ENCODE results near the gene GATA5.

The GATA5 gene

DNA sequence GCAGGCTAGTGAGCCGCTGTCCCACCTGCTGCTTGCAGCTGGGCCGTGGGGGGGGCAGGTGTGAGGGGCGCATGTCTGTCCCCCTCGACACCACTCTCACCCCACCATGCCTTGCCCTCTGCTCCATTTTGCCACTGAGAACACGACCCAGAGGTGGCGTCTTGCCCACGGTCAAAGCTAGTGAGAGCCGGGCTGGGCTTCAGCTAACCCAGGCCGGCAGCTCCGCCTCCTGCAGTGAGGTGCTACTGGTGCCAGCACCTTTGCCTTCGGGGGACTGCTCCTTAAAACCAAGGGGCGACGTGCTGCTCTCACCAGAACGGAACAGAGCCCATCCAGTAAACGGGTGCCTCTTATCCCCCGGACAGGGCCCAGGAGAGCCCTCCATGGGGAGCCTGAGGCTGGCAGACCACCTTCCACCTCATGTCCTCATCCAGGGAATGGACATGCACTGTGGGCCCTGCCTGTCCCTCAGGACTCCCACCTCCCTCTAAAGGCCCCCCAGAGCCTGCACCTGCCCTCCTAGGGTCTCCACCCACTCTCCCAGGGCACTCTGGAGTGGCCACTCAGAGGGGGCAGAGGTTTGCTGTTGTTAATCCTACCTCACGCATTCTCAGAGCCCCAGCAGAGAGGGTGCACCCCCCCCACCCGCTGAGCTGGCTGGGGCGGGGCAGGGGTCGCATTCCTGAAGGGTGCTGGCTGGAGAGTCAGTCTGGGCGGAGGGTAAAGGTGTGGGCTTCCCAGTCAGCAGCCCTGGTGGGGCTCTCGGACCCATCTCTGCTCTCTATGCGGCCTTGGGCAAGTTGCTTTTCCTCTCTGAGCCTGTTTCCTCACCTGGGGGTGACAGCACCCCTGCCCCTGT, 51.3 kb downstream of the GATA5 start:
- Histone ChIP-seq H3K9ac (ENCODE audit: low read length) (no peak overlapping the region), H3K27ac (ENCODE audit: low read depth, low read length, poor library complexity, severe bottlenecking) (no peak overlapping the region), H3K36me3 (ENCODE audit: insufficient read depth, low read length) (no peaks in the 10 kb centered on the region), H3F3A (ENCODE audit: insufficient read depth, low read length) (no peaks in the 10 kb centered on the region), H2AFZ (ENCODE audit: low read length) (no peak overlapping the region), H3K9me3 (ENCODE audit: low read length) (no peaks in the 10 kb centered on the region), H3K9me2 (ENCODE audit: low read depth, low read length) (no peaks in the 10 kb centered on the region), H3K4me1 (ENCODE audit: insufficient read depth, low read length, severe bottlenecking) (no peaks in the 10 kb centered on the region), H3K4me3 (ENCODE audit: low read depth, low read length, poor library complexity, severe bottlenecking) (no peak overlapping the region), H3K27me3 (ENCODE audit: insufficient read depth, low read length) (no peaks in the 10 kb centered on the region; the same call in 1 of the 2 replicates), H3K4me2 (ENCODE audit: low read length) (no peak overlapping the region), H4K20me1 (ENCODE audit: insufficient read depth, low read length) (no peaks in the 10 kb centered on the region), H3K79me2 (ENCODE audit: insufficient read depth, low read length) (no peaks in the 10 kb centered on the region)
- TF ChIP-seq, protein P1, sequence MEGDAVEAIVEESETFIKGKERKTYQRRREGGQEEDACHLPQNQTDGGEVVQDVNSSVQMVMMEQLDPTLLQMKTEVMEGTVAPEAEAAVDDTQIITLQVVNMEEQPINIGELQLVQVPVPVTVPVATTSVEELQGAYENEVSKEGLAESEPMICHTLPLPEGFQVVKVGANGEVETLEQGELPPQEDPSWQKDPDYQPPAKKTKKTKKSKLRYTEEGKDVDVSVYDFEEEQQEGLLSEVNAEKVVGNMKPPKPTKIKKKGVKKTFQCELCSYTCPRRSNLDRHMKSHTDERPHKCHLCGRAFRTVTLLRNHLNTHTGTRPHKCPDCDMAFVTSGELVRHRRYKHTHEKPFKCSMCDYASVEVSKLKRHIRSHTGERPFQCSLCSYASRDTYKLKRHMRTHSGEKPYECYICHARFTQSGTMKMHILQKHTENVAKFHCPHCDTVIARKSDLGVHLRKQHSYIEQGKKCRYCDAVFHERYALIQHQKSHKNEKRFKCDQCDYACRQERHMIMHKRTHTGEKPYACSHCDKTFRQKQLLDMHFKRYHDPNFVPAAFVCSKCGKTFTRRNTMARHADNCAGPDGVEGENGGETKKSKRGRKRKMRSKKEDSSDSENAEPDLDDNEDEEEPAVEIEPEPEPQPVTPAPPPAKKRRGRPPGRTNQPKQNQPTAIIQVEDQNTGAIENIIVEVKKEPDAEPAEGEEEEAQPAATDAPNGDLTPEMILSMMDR (IDR thresholded peaks at IDR 0.05; ENCODE audit: low read length): no peak
- no peak for TF ChIP-seq EZH2 (IDR thresholded peaks at IDR 0.05; ENCODE audit: borderline replicate concordance, low read length)

DNA sequence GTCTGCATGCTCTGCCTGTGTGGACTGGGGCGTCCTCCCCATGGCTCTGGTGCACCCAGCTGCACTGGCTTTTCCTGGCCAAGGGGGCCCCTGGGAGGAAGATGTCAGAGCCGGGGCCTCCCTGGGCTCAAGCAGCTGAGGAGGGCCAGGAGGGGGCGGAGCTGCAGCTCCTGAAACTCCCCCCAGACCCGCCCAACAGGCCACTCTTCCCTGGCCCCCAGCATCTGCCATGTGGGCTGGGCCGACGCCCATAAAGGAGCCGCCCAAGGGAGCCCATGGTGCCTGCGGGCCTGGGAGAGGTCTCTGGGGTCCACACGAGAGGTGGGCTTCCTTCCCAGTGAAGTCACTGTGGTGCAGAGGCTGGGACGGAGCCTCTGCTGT, 52.5 kb downstream of the GATA5 start:
- Histone ChIP-seq H3K9ac (ENCODE audit: low read length) (no peak overlapping the region), H4K20me1 (ENCODE audit: insufficient read depth, low read length) (no peaks in the 10 kb centered on the region), H3K36me3 (ENCODE audit: insufficient read depth, low read length) (no peaks in the 10 kb centered on the region), H3K4me1 (ENCODE audit: insufficient read depth, low read length, severe bottlenecking) (no peaks in the 10 kb centered on the region), H3K27ac (ENCODE audit: low read depth, low read length, poor library complexity, severe bottlenecking) (no peak overlapping the region), H3K27me3 (ENCODE audit: insufficient read depth, low read length) (peaks cover 7% of the 10 kb centered on the region; the same call in 1 of the 2 replicates), H3F3A (ENCODE audit: insufficient read depth, low read length) (no peaks in the 10 kb centered on the region), H2AFZ (ENCODE audit: low read length) (no peak overlapping the region), H3K9me3 (ENCODE audit: low read length) (no peaks in the 10 kb centered on the region), H3K4me2 (ENCODE audit: low read length) (no peak overlapping the region), H3K79me2 (ENCODE audit: insufficient read depth, low read length) (no peaks in the 10 kb centered on the region), H3K4me3 (ENCODE audit: low read depth, low read length, poor library complexity, severe bottlenecking) (no peak overlapping the region), H3K9me2 (ENCODE audit: low read depth, low read length) (no peaks in the 10 kb centered on the region)
- TF ChIP-seq, protein P1 (IDR thresholded peaks at IDR 0.05; ENCODE audit: low read length): no peak
- TF ChIP-seq EZH2 (IDR thresholded peaks at IDR 0.05; ENCODE audit: borderline replicate concordance, low read length): no peak

DNA sequence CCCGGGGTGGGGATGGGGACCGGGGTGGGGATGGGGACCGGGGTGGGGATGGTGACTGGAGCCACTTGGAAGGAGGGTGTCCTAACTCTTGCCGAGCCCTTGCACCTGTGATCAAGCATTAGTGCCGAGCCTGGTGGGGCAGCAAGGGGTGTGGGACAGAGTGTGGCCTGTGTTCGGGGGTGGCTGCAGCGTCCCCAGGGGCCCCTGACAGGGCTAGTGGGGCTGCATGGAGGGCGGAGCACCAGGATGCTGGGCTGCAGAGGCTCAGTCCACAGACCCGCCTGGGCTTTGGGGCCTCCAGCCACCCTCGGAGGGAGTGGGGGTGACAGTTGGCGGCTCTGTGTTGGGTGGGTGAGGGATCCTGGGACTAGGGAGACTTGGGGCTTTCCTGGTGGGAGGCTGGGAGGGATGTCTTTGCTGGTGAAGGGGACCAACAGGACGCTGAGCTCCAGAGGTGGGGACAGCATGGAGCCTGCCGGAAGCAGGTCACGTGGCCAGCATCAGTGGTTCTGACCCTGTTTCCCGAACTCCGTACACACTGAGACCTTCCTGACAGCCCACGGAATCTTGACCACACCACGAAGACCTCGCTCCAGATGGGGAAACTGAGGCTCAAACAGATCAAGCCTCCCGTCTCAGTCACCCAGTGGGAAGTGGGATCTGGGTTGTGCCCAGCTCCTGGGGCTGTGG, 53.0 kb downstream of the GATA5 start:
- H3K9me2 ChIP-seq (ENCODE audit: low read depth, low read length): no peaks in the 10 kb centered on the region
- no peaks in the 10 kb centered on the region for H3K9me3 ChIP-seq (ENCODE audit: low read length)
- no peak overlapping the region for H2AFZ ChIP-seq (ENCODE audit: low read length)
- H3K27ac ChIP-seq (ENCODE audit: low read depth, low read length, poor library complexity, severe bottlenecking): no peak overlapping the region
- no peak overlapping the region for H3K4me2 ChIP-seq (ENCODE audit: low read length)
- H3K4me1 ChIP-seq (ENCODE audit: insufficient read depth, low read length, severe bottlenecking): no peaks in the 10 kb centered on the region
- no peak overlapping the region for H3K9ac ChIP-seq (ENCODE audit: low read length)
- no peak overlapping the region for H3K4me3 ChIP-seq (ENCODE audit: low read depth, low read length, poor library complexity, severe bottlenecking)
- no peaks in the 10 kb centered on the region for H3F3A ChIP-seq (ENCODE audit: insufficient read depth, low read length)
- no peaks in the 10 kb centered on the region for H3K79me2 ChIP-seq (ENCODE audit: insufficient read depth, low read length)
- H4K20me1 ChIP-seq (ENCODE audit: insufficient read depth, low read length): no peaks in the 10 kb centered on the region
- no peaks in the 10 kb centered on the region for H3K36me3 ChIP-seq (ENCODE audit: insufficient read depth, low read length)
- TF ChIP-seq EZH2 (IDR thresholded peaks at IDR 0.05; ENCODE audit: borderline replicate concordance, low read length): no peak
- TF ChIP-seq, protein P1 (IDR thresholded peaks at IDR 0.05; ENCODE audit: low read length): no peak
- peaks cover 7% of the 10 kb centered on the region; the same call in 1 of the 2 replicates for H3K27me3 ChIP-seq (ENCODE audit: insufficient read depth, low read length)
